NCI-H748 (cell line): ENCODE data around the gene KCNQ4.

Experiments
- DNase-seq: peaks from one replicate; lab custom pipeline; 2025; ENCODE audit not compliant: unreplicated experiment; lab: John Stamatoyannopoulos, UW

Gene KCNQ4

GRCh38 chr1:40754201-40754600 lies 29.4 kb upstream of the KCNQ4 start:
- DNase-seq: no peak

- DNase-seq: no peak
Observed at GRCh38 chr1:40755067-40755466, 28.5 kb upstream of the KCNQ4 start.

- DNase-seq: no peak
Observed at GRCh38 chr1:40756523-40756922, 27.1 kb upstream of the KCNQ4 start.

GRCh38 chr1:40757084-40757483 lies 26.5 kb upstream of the KCNQ4 start:
- DNase-seq: no peak

- DNase-seq: no peak
Observed at GRCh38 chr1:40758004-40758403, 25.6 kb upstream of the KCNQ4 start.

- DNase-seq: no peak
Observed at GRCh38 chr1:40758578-40759343, 24.8 kb upstream of the KCNQ4 start.

GRCh38 chr1:40760984-40761383 lies 22.6 kb upstream of the KCNQ4 start:
- DNase-seq: no peak

- no peak for DNase-seq
Observed at GRCh38 chr1:40762144-40762923, 21.3 kb upstream of the KCNQ4 start.

- DNase-seq: no peak
Observed at GRCh38 chr1:40763742-40764532, 19.6 kb upstream of the KCNQ4 start.

GRCh38 chr1:40764981-40765380 lies 18.6 kb upstream of the KCNQ4 start:
- DNase-seq: no peak

GRCh38 chr1:40766017-40766416 lies 17.6 kb upstream of the KCNQ4 start:
- no peak for DNase-seq

- DNase-seq: no peak
Observed at GRCh38 chr1:40766560-40766959, 17.0 kb upstream of the KCNQ4 start.

GRCh38 chr1:40768146-40768990 lies 15.2 kb upstream of the KCNQ4 start:
- DNase-seq: no peak

- DNase-seq: peak; percentile 67
Observed at GRCh38 chr1:40769815-40770214, 13.8 kb upstream of the KCNQ4 start.

- DNase-seq: no peak
Observed at GRCh38 chr1:40770296-40771070, 13.1 kb upstream of the KCNQ4 start.

GRCh38 chr1:40772146-40772955 lies 11.2 kb upstream of the KCNQ4 start:
- no peak for DNase-seq

GRCh38 chr1:40773748-40774265 lies 9.8 kb upstream of the KCNQ4 start:
- DNase-seq: peak; percentile 70

GRCh38 chr1:40774266-40774998 lies 9.2 kb upstream of the KCNQ4 start:
- DNase-seq: peak; percentile 92
